Neural progenitor cell (in vitro differentiated cells): ENCODE results near the gene LTC4S. TPM values are rescaled to one million over a fixed set of nuclear protein-coding genes. Genes with fewer than 3 reads are reported as not detected.
A peak's percentile ranks its signal among the peaks of the same experiment; 100 is the strongest.

Source experiments
- DNase-seq: peaks from one replicate; pipeline ENCODE4 v3.0.0-alpha.2; 2016; ENCODE audit warnings: low spot score
- H2AFZ ChIP-seq: fragments of 200-600 bp; sonication (generic); replicated peaks from 2 replicates; pipeline ENCODE4 v1.6.1; 2016; ENCODE audit warnings: antibody characterized with exemption
- H3F3A ChIP-seq: fragments of 200-600 bp; sonication (generic); 2 replicates; pipeline ENCODE4 v1.6.1; 2016; ENCODE audit warnings: antibody characterized with exemption, low read depth
- H3K27ac ChIP-seq: fragments of 200-600 bp; sonication (generic); 2 replicates; pipeline ENCODE4 v1.5.1; 2016; ENCODE audit warnings: mild to moderate bottlenecking
- H3K27me3 ChIP-seq: fragments of 200-600 bp; sonication (generic); 2 replicates; pipeline ENCODE4 v1.6.1; 2016; ENCODE audit warnings: mild to moderate bottlenecking, moderate library complexity
- H3K36me3 ChIP-seq: fragments of 200-600 bp; sonication (generic); 2 replicates; pipeline ENCODE4 v1.5.1; 2016
- H3K4me1 ChIP-seq: fragments of 200-600 bp; sonication (generic); 2 replicates; pipeline ENCODE4 v1.6.1; 2016; ENCODE audit warnings: mixed run types
- H3K4me2 ChIP-seq: fragments of 200-600 bp; sonication (generic); 2 replicates; pipeline ENCODE4 v1.6.1; 2016
- H3K4me3 ChIP-seq: fragments of 200-600 bp; sonication (generic); 2 replicates; pipeline ENCODE4 v1.5.1; 2016
- H3K79me2 ChIP-seq: fragments of 200-600 bp; sonication (generic); 2 replicates; pipeline ENCODE4 v1.6.1; 2016; ENCODE audit warnings: low read depth
- H3K9ac ChIP-seq: fragments of 200-600 bp; sonication (generic); 2 replicates; pipeline ENCODE4 v1.6.1; 2016
- H3K9me3 ChIP-seq: fragments of 200-600 bp; sonication (generic); 2 replicates; pipeline ENCODE4 v1.5.1; 2016; ENCODE audit warnings: low read depth
- H4K20me1 ChIP-seq: fragments of 200-600 bp; sonication (generic); 2 replicates; pipeline ENCODE4 v1.6.1; 2016; ENCODE audit warnings: low read depth
- H3K27ac Mint-ChIP-seq: 3 replicates; pipeline ENCODE4 v1.8.0; 2021; ENCODE audit warnings: mixed read lengths
- H3K27me3 Mint-ChIP-seq: 2 replicates; pipeline ENCODE4 v1.8.0; 2022; ENCODE audit warnings: low read depth, mild to moderate bottlenecking, inconsistent platforms, moderate library complexity, mixed read lengths; ENCODE audit not compliant: insufficient read depth
- H3K36me3 Mint-ChIP-seq: 3 replicates; pipeline ENCODE4 v1.8.0; 2021; ENCODE audit warnings: mixed read lengths
- H3K4me1 Mint-ChIP-seq: 3 replicates; pipeline ENCODE4 v1.8.0; 2021; ENCODE audit warnings: mixed read lengths
- H3K4me3 Mint-ChIP-seq: 3 replicates; pipeline ENCODE4 v1.8.0; 2021; ENCODE audit warnings: mild to moderate bottlenecking, moderate library complexity, mixed read lengths
- H3K9me3 Mint-ChIP-seq: 3 replicates; pipeline ENCODE4 v1.8.0; 2020; ENCODE audit warnings: mixed read lengths
- EZH2 ChIP-seq: fragments of 200-600 bp; sonication (generic); IDR thresholded peaks from 2 replicates; pipeline ENCODE4 v1.6.1; 2017; ENCODE audit warnings: antibody characterized with exemption, mild to moderate bottlenecking, moderate library complexity
- EZH2phosphoT487 ChIP-seq: fragments of 200-600 bp; sonication (generic); IDR thresholded peaks from 2 replicates; pipeline ENCODE4 v1.6.1; 2017; ENCODE audit warnings: antibody characterized with exemption
- total RNA-seq: library from RNA; depleted of rRNA; stranded (reverse); fragments of >200 nt; gene quantifications from 2 replicates; pipeline ENCODE4 v1.2.3, GENCODE V29; 2015; ENCODE audit warnings: low replicate concordance
- TF ChIP-seq, protein P1 (sequence below): fragments of 200-600 bp; sonication (generic); IDR thresholded peaks from 2 replicates; pipeline ENCODE4 v1.5.1; 2017; ENCODE audit warnings: antibody characterized with exemption, mild to moderate bottlenecking

The LTC4S gene
- total RNA-seq, 1 donor from 2014 or later = not detected

DNA sequence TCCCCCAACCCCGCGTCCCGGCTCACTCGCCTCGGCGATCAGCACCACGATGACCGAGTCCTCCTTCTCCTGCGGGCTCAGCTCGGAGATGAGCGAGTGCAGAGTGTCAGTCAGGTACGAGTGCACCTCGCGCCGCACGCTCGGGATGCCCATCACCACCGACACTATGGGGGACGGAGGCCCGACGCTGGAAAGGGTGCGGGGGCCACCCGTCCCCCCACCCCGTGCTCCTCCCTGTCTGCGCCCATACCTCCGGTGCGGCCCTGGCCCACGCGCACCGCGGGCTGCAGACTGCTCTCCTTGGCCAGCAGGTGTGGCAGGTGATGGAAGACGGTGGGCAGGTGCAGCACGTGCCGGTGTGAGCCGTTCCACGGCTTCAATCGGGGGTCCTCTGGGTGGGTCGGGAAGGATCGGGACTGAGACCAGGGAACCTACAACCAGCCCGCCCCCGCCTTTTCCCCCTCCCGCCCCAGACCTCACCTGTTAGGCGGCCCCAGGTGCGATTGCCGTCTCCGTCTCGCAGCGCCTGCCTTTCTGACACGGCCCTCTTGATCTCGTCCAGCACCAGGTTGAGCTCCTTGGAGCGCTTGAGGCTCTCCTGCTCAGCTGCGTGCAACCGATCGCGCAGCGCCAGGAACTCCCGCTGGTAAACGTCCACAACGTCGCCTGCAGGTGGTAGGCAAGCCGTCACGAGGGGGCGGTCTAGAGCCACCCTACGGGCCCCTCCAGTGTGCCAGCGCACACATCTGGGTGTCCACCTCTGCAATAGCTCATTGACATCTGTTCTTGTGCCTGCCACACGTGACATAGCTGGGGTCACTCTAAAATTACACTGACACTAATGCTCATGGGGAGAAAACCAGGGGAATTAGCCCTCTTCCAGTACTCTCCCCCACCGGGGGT is 7.8 kb downstream of the LTC4S start:
- Mint-ChIP-seq H3K27me3 (peaks cover 14% of the 10 kb centered on the region), H3K4me3 (no peak overlapping the region), H3K36me3 (peaks cover 18% of the 10 kb centered on the region), H3K27ac (peak overlapping the region; percentile 90), H3K4me1 (peaks cover 35% of the 10 kb centered on the region), H3K9me3 (no peaks in the 10 kb centered on the region)
- H3K9ac ChIP-seq = no peak overlapping the region
- H3K4me3 ChIP-seq = no peak overlapping the region
- no peak overlapping the region for H3K27ac ChIP-seq
- peaks cover 57% of the 10 kb centered on the region for H4K20me1 ChIP-seq
- peaks cover 31% of the 10 kb centered on the region for H3K79me2 ChIP-seq
- no peak overlapping the region for H2AFZ ChIP-seq
- peak; percentile 85 for DNase-seq
- H3K9me3 ChIP-seq = no peaks in the 10 kb centered on the region
- H3K4me2 ChIP-seq = no peak overlapping the region
- H3F3A ChIP-seq = peaks cover 23% of the 10 kb centered on the region
- no peaks in the 10 kb centered on the region for H3K36me3 ChIP-seq
- peaks cover 5% of the 10 kb centered on the region for H3K27me3 ChIP-seq
- H3K4me1 ChIP-seq = peaks cover 28% of the 10 kb centered on the region
- TF ChIP-seq, protein P1, sequence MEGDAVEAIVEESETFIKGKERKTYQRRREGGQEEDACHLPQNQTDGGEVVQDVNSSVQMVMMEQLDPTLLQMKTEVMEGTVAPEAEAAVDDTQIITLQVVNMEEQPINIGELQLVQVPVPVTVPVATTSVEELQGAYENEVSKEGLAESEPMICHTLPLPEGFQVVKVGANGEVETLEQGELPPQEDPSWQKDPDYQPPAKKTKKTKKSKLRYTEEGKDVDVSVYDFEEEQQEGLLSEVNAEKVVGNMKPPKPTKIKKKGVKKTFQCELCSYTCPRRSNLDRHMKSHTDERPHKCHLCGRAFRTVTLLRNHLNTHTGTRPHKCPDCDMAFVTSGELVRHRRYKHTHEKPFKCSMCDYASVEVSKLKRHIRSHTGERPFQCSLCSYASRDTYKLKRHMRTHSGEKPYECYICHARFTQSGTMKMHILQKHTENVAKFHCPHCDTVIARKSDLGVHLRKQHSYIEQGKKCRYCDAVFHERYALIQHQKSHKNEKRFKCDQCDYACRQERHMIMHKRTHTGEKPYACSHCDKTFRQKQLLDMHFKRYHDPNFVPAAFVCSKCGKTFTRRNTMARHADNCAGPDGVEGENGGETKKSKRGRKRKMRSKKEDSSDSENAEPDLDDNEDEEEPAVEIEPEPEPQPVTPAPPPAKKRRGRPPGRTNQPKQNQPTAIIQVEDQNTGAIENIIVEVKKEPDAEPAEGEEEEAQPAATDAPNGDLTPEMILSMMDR = peak; percentile 72
- TF ChIP-seq EZH2 = no peak

DNA sequence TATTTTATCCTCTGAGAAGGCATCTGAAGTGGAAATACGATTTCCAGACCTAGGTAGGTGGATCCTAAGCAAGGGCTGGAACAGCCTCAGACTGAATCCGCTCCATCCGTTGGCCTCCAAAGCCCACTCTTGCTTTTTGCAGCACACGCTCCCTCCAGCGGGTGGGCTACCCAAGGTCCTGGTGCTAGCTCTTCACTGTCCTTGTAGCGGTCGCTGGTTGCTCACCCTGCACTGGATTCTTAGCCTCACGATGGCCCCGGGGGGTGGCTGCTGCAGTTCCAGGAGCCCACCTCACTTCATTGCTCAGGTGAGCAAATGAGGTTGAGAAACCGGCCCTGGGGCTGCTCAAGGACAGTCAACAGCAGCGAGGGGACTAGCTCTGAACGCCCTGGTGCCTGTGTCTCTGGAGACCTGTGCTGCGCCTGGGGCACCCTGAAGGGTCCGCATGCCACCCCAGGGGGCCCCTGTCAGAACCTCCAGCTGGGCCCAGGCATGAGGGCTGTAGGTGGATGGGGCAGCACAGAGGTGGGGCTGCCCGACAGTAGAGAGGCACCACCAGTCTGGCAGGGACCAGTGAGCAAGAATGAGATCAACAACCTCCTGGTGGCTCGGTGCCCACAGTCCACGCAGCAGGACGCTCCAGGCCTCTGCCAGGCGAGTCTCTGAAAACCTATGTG is 8.6 kb downstream of the LTC4S start:
- H3K4me3 Mint-ChIP-seq = no peak overlapping the region
- DNase-seq = no peak
- no peak overlapping the region for H3K27ac Mint-ChIP-seq
- peaks cover 25% of the 10 kb centered on the region for H3F3A ChIP-seq
- TF ChIP-seq, protein P1 = no peak
- TF ChIP-seq EZH2phosphoT487 (no peak), EZH2 (no peak)
- no peak overlapping the region for H2AFZ ChIP-seq
- H3K9me3 ChIP-seq = no peaks in the 10 kb centered on the region
- no peak overlapping the region for H3K9ac ChIP-seq
- H4K20me1 ChIP-seq = peaks cover 50% of the 10 kb centered on the region
- H3K36me3 ChIP-seq = no peaks in the 10 kb centered on the region
- no peaks in the 10 kb centered on the region for H3K27me3 ChIP-seq
- peak overlapping the region; percentile 73 for H3K4me2 ChIP-seq
- no peak overlapping the region for H3K4me3 ChIP-seq
- H3K79me2 ChIP-seq = peaks cover 31% of the 10 kb centered on the region
- H3K4me1 Mint-ChIP-seq = peaks cover 32% of the 10 kb centered on the region
- H3K4me1 ChIP-seq = peaks cover 28% of the 10 kb centered on the region
- peaks cover 9% of the 10 kb centered on the region for H3K27me3 Mint-ChIP-seq
- no peak overlapping the region for H3K27ac ChIP-seq
- H3K9me3 Mint-ChIP-seq = no peaks in the 10 kb centered on the region
- H3K36me3 Mint-ChIP-seq = peaks cover 14% of the 10 kb centered on the region

DNA sequence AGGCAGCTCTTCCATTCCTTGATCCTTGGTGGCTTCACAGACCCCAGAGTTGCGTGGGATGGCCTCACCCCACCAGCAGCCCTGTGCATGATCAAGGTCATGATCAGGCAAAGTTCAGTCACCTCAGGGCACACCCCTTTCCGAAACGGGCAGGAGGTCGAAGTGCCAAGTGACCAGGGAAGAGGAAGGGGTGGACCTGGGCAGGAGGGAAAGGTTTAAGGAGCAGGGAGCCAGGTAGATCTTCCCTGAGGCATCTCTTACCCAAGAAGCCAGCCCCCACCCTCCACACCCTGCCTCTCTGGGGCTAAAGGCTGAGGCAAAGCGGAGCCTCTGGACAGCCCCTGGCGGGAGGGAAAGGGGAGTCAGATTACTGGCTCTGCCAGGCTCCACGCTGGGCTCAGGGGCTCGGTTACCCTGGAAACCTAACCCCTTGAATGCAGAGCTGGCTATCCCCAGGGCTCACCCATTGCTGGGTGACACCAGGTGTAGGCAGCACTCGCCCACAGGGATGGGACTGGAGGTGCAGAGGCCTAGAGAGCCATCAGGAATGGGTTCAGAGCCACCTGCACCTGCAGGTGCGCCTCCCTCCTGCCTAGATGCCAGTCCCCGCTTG is 9.3 kb downstream of the LTC4S start:
- Histone ChIP-seq H3K79me2 (peaks cover 34% of the 10 kb centered on the region), H3K4me2 (peak overlapping the region; percentile 73), H3K27ac (no peak overlapping the region), H4K20me1 (peaks cover 54% of the 10 kb centered on the region), H3K4me1 (peaks cover 28% of the 10 kb centered on the region), H3F3A (peaks cover 32% of the 10 kb centered on the region), H3K9ac (no peak overlapping the region), H3K4me3 (peak overlapping the region; percentile 22), H2AFZ (no peak overlapping the region), H3K36me3 (no peaks in the 10 kb centered on the region), H3K9me3 (no peaks in the 10 kb centered on the region), H3K27me3 (no peaks in the 10 kb centered on the region)
- H3K4me3 Mint-ChIP-seq = peak overlapping the region; percentile 66
- peaks cover 32% of the 10 kb centered on the region for H3K4me1 Mint-ChIP-seq
- peak overlapping the region; percentile 88 for H3K27ac Mint-ChIP-seq
- no peaks in the 10 kb centered on the region for H3K9me3 Mint-ChIP-seq
- peak; percentile 85 for DNase-seq
- TF ChIP-seq EZH2 (no peak), EZH2phosphoT487 (no peak)
- TF ChIP-seq, protein P1 = no peak
- peaks cover 12% of the 10 kb centered on the region for H3K36me3 Mint-ChIP-seq
- H3K27me3 Mint-ChIP-seq = peaks cover 8% of the 10 kb centered on the region
